HG02588 (cell line): ENCODE measurements around the gene AGO3.
"Not testable (repeated sequence)": the region's sequence is repeated elsewhere in the genome, so short reads cannot be mapped to it uniquely, and the experiment has no call there.

Experiments used
- ATAC-seq: cut with Tn5 transposase; IDR thresholded peaks from one replicate; pipeline ENCODE4 v1.9.1; 2021; ENCODE audit warnings: mild to moderate bottlenecking, moderate library complexity; ENCODE audit not compliant: unreplicated experiment

The AGO3 gene

DNA sequence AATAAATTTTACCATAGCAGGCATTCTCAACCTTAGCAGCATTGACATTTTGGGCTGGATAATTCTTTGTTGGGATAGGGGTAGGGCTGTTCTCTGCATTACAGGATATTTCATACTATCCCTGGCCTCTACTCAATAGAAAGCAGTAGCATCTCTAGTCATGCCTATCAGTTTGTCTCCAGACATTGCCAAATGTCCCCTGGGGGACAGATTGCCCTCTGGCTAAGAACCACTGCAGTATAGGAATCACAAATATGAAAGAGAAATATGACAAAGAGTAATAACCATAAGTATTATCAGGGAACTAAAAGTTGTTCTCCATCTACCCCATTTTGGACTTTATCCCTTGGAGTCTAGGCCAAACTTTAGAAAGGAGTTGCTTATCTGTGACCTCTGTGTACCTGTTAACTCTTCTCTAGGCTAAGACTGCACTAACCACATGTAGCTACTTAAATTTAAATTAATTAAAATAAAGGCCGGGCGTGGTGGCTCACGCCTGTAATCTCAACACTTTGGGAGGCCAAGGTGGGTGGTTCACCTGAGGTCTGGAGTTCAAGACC lies 76.1 kb downstream of the AGO3 start:
- ATAC-seq = no peak

DNA sequence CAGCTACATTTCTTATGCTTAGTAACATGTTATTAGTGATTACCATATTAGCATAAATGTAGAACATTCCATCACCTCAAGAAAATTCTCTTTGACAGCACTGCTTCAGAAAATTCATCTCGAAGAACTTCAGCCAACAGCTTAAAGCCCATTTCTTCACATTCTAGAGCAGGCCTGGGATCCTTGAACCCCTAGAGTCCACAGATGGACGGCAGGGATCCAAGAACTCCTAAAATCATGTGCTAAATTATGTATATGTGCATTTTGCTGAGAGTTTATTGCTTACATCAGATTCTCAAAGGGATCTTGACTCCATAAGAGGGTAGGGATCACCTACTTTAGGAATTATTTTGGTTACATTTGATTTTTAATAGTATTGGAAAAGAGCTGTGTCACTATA lies 76.8 kb downstream of the AGO3 start:
- ATAC-seq = no peak

DNA sequence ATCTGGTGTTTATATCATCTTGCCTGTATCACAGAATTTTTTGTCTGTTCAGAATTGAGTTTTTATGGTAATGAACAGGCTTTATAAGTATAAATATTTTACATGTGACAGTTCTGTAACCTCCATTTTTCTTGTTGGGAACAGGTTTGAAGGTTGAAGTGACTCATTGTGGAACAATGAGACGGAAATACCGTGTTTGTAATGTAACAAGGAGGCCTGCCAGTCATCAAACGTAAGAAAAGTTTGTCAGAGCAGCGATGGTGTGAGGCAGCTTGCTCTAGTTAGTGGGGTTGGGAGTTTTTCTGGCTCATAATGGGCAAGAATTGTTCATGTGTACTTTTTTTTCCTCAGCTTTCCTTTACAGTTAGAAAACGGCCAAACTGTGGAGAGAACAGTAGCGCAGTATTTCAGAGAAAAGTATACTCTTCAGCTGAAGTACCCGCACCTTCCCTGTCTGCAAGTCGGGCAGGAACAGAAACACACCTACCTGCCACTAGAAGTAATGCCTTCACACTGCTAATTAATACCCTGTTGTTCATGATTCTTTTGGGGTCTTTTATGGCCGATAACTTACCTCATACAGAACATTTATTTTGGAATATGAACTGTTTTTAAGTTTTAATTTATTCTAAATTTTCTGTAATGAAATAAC lies 77.8 kb downstream of the AGO3 start:
- ATAC-seq = no peak

DNA sequence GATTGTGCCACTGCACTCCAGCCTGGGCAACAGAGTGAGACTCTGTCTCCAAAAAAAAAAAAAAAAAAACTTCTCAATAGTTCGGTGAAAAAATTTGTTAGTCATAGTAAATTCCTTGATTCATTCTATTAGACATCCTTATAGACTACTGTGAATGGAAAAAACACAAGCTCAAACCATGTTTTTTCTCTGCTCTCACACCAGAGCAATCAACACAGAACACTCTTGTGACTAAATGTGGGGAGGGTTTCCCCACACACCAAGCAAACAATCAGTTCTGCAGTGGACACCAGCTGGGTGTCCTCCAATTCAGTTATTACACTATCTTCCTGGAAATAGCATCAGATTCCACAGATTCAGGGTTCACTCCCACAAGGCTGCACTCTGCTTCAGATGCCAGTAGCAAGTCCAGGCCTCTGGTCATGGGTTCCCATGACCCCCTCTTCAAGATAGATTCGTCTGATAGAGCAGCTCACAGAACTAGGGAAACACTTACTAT lies 83.9 kb downstream of the AGO3 start:
- ATAC-seq = no peak

DNA sequence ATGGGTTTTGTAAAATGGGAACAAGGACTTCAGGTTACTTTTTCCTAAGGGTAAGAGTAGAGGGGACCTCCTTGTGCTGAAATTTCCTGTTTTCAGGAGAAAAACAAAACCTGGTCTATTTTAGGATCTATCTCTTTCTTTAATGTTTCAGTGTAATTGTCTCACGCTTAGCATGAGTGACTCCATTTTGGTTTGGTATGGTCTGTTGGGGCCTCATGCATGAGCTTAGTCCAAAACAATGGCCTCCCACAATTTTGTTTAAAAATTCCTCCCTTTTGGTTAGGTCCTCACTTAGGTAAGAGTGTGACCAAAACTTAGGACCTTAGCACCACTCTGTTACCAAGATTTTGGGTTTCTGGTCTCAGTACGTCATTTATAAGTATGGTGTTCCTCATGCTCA lies 85.8 kb downstream of the AGO3 start:
- no peak for ATAC-seq

DNA sequence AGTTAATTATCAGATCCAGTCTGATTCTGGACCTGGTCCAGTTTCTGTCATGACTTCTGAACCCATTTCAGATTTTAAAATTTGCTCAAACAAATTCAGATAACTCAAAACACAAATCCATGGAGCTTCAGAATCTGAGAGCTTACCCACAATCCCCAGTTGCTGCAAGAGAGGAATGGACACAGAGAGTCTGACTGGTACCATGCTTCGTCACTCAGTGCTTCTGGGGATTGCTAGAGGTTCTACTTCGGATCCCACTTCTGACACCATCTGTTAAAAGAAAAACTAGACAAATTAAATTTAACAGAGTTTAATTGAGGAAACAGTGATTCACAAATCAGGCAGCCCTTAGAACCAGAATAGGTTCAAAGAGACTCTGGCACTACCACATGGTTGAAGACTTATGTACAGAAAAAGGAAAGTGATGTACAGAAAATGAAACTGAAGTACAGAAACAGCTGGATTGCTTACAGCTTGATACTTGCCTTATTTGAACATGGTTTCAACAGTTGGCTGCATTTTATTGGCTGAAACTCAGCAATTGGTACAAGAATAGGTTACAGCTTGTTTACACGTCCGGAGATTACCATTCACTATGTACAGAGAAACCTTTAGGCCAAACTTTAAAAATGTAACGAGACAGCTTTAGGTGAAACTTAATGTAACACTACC lies 92.3 kb downstream of the AGO3 start:
- ATAC-seq = no peak

DNA sequence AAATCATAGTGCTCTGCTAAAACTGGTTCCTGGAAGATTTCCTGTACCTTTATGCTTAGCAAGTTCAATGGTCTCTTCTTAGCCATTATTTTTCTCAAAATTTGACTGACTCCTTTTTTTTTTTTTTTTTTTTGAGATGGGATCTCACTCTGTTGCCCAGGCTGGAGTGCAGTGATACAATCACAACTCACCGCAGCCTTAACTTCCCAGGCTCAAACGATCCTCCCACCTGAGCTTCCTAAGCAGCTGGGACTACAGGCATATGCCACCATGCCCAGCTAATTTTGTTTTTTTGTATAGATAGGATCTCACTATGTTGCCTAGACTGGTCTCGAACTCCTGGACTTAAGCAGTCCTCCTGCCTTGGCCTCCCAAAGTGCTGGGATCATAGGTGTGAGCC lies 93.1 kb downstream of the AGO3 start:
- ATAC-seq = not testable (repeated sequence)

DNA sequence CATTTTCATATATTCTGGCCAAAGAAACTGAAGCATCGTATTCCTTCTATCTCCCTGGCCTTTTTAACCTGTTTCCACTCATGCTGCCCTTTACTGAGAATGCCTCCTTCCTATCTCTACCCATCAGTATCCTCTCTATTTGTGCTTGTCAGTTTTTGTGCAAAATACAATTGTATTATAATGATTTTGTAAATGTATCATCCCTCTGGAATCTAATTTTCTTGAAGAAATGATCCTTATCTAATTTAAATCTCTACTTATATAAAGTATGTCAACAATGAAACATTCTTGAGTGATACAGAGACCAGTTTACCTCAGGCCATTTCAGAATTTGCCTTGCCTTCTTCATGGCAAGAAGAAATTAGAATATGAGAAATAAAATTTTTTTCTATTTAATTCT lies 93.9 kb downstream of the AGO3 start:
- no peak for ATAC-seq

DNA sequence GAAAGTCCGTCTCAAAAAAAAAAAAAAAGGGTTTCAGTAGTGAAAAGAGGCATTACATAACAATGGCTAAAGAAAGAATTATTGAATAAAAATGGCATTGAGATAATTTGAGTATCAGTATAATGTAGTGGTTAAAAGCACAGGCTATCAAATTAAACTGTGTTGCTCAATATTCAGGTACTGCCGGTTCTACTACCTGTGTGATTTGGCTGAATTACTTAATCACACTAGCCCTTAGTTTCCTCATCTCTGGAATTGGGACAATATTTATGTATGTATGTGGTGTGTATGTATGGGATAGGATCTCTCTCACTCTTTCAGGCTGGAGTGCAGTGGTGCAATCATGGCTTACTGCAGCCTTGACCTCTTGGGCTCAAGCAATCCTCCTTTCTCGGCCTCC lies 96.9 kb downstream of the AGO3 start:
- no peak for ATAC-seq

DNA sequence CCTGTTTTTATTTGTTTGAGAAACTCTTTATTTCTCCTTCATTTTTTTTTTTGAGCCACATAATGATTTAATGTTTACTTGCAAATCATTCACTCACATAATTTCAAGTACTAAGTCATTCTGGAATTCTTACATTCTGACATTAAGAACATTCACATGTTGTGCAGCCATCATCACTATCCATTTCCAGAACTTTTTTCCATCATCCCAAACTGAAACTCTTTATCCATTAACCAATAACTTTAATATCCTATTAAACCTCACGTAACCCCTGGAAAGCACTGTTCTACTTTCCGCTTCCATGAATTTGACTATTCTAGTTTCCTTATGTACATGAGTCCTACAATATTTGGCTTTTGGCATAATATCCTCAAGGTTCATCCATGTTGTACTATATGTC lies 100.5 kb downstream of the AGO3 start:
- no peak for ATAC-seq

DNA sequence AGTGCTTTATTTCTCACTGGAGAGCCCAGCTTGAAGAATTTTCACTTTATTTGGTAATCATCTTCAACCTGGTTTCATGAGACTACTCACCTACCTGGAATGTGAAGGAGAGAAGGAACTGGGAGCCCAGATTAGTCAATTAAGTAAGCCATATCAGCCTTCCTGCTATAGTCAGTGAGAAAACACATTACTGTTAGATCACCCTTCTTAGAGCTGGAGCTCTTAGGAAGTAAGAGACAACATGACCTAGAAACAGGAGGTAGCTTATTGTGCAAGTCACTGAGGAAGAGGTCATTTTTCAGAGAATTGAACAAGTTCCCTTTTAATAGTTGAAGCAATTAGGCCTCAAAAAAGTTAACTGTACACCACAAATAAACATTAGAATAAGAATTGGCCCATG lies 103.8 kb downstream of the AGO3 start:
- ATAC-seq = no peak

DNA sequence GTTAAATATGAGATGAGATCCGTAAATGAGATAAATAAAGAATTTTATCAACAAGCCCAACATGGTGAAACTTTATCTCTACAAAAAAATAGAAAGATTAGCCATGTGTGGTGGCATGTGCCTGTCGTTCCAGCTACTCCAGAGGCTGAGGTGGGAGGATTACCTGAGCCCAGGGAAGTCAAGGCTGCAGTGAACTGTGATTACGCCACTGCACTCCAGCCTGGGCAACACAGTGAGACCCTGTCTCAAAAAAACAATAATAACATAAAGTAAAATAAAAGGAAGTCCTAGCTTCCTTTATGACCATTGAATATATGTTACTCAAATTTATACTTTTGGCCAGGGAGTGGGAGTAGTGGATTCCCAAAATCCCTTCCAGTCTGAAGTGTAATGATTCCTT lies 104.2 kb downstream of the AGO3 start:
- ATAC-seq = no peak

DNA sequence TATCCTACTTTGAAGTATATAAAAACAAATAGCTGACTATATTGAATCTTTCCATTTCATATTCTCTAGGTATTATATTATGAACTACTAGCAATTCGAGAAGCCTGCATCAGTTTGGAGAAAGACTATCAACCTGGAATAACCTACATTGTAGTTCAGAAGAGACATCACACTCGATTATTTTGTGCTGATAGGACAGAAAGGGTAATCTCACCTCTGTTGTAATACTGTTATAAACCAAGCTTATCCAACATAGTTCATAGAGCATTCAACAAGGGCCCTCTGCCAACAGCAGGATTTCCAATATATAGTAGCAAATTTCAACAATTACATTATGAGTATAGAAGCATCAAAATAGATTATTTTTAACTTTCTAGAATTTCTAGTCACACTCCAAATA lies 109.3 kb downstream of the AGO3 start:
- ATAC-seq = no peak

DNA sequence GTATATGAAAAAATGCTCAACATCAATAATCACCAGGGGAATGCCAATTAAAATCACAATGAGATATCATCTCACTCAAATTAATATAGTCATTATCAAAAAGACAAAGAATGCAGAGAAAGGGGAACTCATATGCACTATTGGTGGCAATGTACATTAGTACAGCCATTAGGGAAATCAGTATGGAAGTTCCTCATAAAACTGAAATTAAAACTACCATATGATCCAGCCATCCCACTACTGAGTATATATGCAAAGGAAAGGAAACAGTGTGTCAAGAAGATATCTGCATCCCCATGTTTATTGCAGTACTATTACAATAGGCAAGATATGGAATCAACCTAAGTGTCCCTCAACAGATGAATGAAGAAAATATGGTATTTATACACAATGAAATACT lies 120.9 kb downstream of the AGO3 start:
- ATAC-seq = no peak

DNA sequence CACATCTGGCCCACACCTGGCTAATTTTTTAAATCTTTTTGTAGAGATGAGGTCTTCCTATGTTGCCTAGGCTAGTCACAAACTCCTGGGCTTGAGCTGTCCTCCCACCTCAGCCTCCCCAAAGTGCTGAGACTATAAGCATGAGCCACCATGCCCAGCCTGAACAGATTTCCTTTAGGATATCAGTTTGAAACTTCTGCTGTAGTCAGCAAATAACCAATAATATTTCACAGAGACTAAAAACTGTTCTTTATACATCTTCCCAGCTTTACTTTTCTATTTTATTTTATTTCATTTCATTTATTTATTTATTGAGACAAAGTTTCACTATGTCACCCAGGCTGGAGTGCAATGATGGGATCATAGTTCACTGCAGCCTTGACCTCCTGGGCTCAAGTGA lies 123.1 kb downstream of the AGO3 start:
- ATAC-seq = no peak

DNA sequence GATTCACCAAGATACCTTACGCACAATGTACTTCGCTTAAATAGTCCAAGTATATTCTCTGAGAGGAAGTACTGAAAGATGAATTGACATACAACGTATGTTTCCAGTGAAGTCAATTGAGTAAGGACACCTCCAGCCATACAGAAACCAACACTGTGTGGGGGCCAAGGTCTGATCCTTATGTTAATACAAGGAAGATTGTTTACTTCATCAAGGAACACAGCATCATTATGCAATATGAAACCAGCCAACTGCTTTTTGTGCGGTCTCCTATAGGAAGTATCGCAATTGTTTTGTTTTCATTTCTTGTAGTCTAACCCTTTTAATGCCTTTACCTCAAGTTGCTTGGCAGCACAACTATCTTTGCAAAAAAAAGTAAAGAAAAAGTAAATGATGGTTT lies 124.8 kb downstream of the AGO3 start:
- no peak for ATAC-seq

DNA sequence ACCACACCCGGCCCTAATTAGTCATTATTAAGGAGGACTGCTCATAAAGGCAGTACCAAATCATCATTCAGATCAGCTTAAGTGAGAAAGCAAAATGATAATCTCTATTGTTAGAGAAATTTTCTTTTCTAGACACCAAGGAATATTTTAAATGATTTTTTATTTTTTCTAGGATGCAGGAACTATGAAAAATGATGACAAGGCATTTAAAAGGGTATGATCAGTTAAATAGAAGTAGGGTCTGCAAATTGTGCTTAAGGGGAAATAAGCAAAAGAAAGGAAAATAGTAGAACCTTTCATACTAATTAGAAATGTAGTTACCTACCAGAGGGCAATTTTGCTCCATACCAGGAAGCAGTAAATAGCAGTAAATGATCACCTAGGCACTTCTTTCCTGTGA lies 131.4 kb downstream of the AGO3 start:
- no peak for ATAC-seq

DNA sequence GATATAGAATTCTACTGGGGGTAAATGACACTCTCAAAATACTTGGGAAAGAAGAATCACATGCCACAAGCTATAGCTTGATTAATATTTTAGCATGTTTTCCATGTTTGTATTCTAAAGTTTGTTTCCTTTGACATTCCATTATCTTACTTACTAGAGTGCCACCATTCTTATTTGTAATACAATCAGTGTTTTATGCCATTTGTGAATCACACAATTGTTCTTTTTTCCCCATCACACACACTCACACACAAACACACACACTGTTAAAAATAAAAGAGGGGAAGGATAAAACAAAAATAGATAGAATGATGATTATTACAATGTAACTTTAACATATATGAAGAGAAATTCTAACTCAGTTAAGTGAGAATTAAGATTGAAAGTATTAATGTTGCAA lies 137.0 kb downstream of the AGO3 start:
- no peak for ATAC-seq

DNA sequence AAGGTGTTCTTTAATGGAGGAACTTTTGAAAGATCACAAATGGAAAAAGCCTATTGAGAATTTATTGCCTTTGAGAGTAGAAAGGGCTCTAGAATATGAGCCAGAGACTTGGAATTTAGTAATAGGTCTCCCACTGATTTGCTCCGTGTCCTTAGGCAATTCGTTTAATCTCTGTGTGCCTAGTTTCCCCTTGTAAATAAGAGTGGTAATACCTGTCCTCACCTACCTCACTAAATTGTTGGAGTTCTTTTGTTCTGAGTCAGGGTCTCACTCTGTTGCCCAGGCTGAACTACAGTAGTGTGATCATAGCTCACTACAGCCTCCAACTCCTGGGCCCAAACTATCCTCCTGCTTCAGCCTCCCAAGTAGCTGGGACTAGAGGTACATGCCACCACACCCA lies 138.0 kb downstream of the AGO3 start:
- no peak for ATAC-seq

DNA sequence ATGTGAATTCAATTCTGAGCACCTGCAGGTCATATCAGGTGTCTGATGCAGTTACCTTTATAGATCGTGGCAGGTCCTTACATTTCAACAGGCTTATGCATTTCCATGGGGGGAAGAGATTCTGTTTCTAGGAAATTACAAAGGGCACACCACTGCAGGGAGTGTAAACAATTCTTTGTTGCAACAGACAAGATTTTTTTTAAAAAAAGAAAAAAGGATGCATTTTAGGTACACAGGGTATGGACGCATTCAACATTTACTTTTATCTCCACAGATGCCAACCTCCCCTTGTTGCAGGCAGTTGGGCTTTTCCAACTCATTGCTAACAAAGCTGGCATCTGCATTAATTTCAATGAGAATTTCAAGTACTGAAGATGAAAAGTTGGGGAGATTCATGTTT lies 139.4 kb downstream of the AGO3 start:
- no peak for ATAC-seq

DNA sequence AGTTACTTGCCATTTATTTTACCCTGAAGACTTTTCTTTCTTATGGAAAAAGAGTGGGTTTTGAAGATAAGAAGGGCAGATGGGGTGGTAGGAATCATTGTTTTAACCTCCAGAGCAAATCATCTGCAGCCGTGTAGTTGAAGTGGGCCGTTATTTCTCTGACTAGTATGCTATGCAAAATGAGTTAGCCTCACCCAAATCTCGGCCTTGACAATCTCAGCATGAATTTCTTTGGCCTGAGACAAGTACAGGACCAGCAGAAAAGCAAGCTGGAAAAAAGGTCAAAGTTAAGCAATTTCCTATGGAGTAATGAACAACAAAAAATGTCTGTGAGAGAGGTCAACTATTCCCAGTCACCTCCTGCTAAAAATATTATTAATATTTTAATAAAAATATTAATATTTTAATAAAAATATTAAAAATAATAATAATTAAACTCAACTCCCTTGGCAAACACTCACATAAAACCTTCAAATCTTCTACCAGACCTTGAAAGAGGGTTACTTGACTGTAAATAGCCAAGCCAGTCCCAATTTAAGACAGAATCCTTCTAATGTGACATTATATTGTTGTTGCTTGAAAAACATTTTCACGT lies 146.2 kb downstream of the AGO3 start:
- no peak for ATAC-seq

DNA sequence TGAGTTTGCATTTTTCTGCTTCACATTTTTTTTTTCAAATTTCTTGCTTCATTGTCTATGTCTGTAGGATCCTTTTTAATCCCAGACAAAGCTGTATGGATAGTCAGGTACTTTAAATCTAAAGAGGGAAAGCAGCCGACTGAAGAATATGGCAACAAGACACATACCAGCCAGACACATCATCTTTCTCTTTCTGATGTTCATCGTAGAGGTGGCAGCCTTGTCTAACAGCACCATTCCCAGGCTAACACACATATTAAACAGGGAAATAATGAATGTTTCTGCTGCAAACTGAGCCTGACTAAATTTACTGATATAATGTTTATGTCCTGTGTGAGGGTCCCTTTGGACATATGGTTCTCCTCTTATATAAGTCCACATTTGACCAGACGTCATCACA lies 149.3 kb downstream of the AGO3 start:
- ATAC-seq = no peak
